AG10803 (cell line): ENCODE measurements around the gene VPS9D1.
"Not testable (repeated sequence)": the region's sequence is repeated elsewhere in the genome, so short reads cannot be mapped to it uniquely, and the experiment has no call there.

Source experiments
- DNase-seq: peaks from one replicate; pipeline ENCODE4 v3.0.0; 2010; ENCODE audit warnings: low read depth
- H3K4me3 ChIP-seq: 2 replicates; pipeline ENCODE4 v1.5.1; 2011; ENCODE audit warnings: mild to moderate bottlenecking, low read length, control low read depth
- CTCF ChIP-seq: conservative IDR thresholded peaks from 2 replicates; pipeline ENCODE4 v1.5.1; 2011; ENCODE audit warnings: mild to moderate bottlenecking, low read length, control low read depth, inconsistent platforms

VPS9D1 gene

GRCh38 chr16:89667633-89668032 lies 53.1 kb downstream of the VPS9D1 start:
- TF ChIP-seq CTCF: no peak
- no peak for DNase-seq
- H3K4me3 ChIP-seq: no peak overlapping the region

- TF ChIP-seq CTCF: peak; percentile 46
- H3K4me3 ChIP-seq: not testable (repeated sequence)
- peak; percentile 47 for DNase-seq
Observed at GRCh38 chr16:89667000-89667399, 53.7 kb downstream of the VPS9D1 start.

- not testable (repeated sequence) for DNase-seq, H3K4me3 ChIP-seq
Observed at GRCh38 chr16:89664238-89664637, 56.5 kb downstream of the VPS9D1 start.

GRCh38 chr16:89661215-89661614 lies 59.5 kb downstream of the VPS9D1 start:
- DNase-seq: no peak
- TF ChIP-seq CTCF: no peak
- H3K4me3 ChIP-seq: no peak overlapping the region

GRCh38 chr16:89660146-89660545 lies 60.6 kb downstream of the VPS9D1 start:
- no peak for DNase-seq
- no peak for TF ChIP-seq CTCF

GRCh38 chr16:89658221-89658879 lies 62.3 kb downstream of the VPS9D1 start:
- H3K4me3 ChIP-seq: peak overlapping the region; percentile 95
- no peak for DNase-seq

More at GRCh38 chr16:89660146-89660545, 60.6 kb downstream of the VPS9D1 start:
- H3K4me3 ChIP-seq: no peak overlapping the region

GRCh38 chr16:89657442-89658220 lies 63.1 kb downstream of the VPS9D1 start, which contains the start of the genes CHMP1A and SPATA33:
TSS of gene CHMP1A (minus strand) at chr16:89657708. CDS start at chr16:89657588, 120 bp downstream.
TSS of gene SPATA33 (plus strand) at chr16:89657836. CDS start at chr16:89657912, 76 bp downstream.
- peak; percentile 80 for DNase-seq
- peak within 1 kb of the TSS; percentile 95 for H3K4me3 ChIP-seq
- TF ChIP-seq CTCF: no peak

More at GRCh38 chr16:89658221-89658879, 62.3 kb downstream of the VPS9D1 start:
- TF ChIP-seq CTCF: no peak
